ENCODE measurements around the gene NOP53.
A peak's percentile ranks its signal among the peaks of the same experiment; 100 is the strongest.
"Not testable (repeated sequence)": the region's sequence is repeated elsewhere in the genome, so short reads cannot be mapped to it uniquely, and the experiment has no call there.

The NOP53 gene

DNA sequence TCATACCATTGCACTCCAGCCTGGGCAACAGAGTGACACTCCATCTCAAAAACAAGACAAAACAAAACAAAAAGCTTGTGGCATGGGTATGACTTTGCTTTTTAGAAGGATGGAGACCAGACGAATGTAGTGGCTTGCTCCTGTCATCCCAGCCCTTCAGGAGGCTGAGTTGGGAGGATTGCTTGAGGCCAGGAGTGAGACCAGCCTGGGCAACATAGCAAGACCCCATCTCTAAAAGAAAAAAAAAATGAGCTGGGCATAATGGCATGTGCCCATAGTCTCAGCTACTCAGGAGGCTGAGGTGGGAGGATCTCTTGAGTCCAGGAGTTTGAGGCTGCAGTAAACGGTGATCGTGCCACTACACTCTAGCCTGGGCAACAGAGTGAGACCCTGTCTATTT, 16.8 kb downstream of the NOP53 start:
- TF ChIP-seq, protein P1, sequence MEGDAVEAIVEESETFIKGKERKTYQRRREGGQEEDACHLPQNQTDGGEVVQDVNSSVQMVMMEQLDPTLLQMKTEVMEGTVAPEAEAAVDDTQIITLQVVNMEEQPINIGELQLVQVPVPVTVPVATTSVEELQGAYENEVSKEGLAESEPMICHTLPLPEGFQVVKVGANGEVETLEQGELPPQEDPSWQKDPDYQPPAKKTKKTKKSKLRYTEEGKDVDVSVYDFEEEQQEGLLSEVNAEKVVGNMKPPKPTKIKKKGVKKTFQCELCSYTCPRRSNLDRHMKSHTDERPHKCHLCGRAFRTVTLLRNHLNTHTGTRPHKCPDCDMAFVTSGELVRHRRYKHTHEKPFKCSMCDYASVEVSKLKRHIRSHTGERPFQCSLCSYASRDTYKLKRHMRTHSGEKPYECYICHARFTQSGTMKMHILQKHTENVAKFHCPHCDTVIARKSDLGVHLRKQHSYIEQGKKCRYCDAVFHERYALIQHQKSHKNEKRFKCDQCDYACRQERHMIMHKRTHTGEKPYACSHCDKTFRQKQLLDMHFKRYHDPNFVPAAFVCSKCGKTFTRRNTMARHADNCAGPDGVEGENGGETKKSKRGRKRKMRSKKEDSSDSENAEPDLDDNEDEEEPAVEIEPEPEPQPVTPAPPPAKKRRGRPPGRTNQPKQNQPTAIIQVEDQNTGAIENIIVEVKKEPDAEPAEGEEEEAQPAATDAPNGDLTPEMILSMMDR (IDR thresholded peaks at IDR 0.05; ENCODE audit: low read length) = no peak
- TF ChIP-seq EZH2phosphoT487 (IDR thresholded peaks at IDR 0.05; ENCODE audit: low read length) (no peak), EZH2 (optimal IDR thresholded peaks at IDR 0.05; ENCODE audit: low read depth, low read length) (no peak)
- Histone ChIP-seq H3K4me3 (ENCODE audit: low read length) (no peak overlapping the region), H4K20me1 (ENCODE audit: insufficient read depth, low read length) (no peaks in the 10 kb centered on the region), H3K4me1 (ENCODE audit: low read length) (no peaks in the 10 kb centered on the region), H3K9me2 (replicated peaks; ENCODE audit: insufficient read depth, low read length) (no peaks in the 10 kb centered on the region), H3K27me3 (replicated peaks; ENCODE audit: insufficient read depth, low read length) (peaks cover 12% of the 10 kb centered on the region), H3K9ac (ENCODE audit: low read length) (no peak overlapping the region), H3K27ac (ENCODE audit: low read length) (no peak overlapping the region), H3K36me3 (replicated peaks; ENCODE audit: insufficient read depth, low read length) (no peaks in the 10 kb centered on the region), H3K4me2 (ENCODE audit: low read depth, low read length) (no peak overlapping the region), H2AFZ (ENCODE audit: low read length) (no peak overlapping the region), H3F3A (ENCODE audit: insufficient read depth, low read length) (no peaks in the 10 kb centered on the region), H3K9me3 (replicated peaks; ENCODE audit: insufficient read depth, low read length) (no peaks in the 10 kb centered on the region), H3K79me2 (ENCODE audit: low read length) (no peaks in the 10 kb centered on the region)
- no peak for DNase-seq

- H3K9ac ChIP-seq (ENCODE audit: low read length) = no peak overlapping the region
- H3K79me2 ChIP-seq (ENCODE audit: low read length) = no peaks in the 10 kb centered on the region
- no peak overlapping the region for H3K4me2 ChIP-seq (ENCODE audit: low read depth, low read length)
- TF ChIP-seq, protein P1 (IDR thresholded peaks at IDR 0.05; ENCODE audit: low read length) = no peak
- TF ChIP-seq EZH2phosphoT487 (IDR thresholded peaks at IDR 0.05; ENCODE audit: low read length) (no peak), EZH2 (optimal IDR thresholded peaks at IDR 0.05; ENCODE audit: low read depth, low read length) (no peak)
- H3K4me3 ChIP-seq (ENCODE audit: low read length) = no peak overlapping the region
- no peak for DNase-seq
- H3K36me3 ChIP-seq (replicated peaks; ENCODE audit: insufficient read depth, low read length) = no peaks in the 10 kb centered on the region
- no peaks in the 10 kb centered on the region for H4K20me1 ChIP-seq (ENCODE audit: insufficient read depth, low read length)
- H3K4me1 ChIP-seq (ENCODE audit: low read length) = no peaks in the 10 kb centered on the region
- H3K9me2 ChIP-seq (replicated peaks; ENCODE audit: insufficient read depth, low read length) = no peaks in the 10 kb centered on the region
- H3K27me3 ChIP-seq (replicated peaks; ENCODE audit: insufficient read depth, low read length) = peaks cover 16% of the 10 kb centered on the region
- H3F3A ChIP-seq (ENCODE audit: insufficient read depth, low read length) = no peaks in the 10 kb centered on the region
- no peaks in the 10 kb centered on the region for H3K9me3 ChIP-seq (replicated peaks; ENCODE audit: insufficient read depth, low read length)
- no peak overlapping the region for H3K27ac ChIP-seq (ENCODE audit: low read length)
- no peak overlapping the region for H2AFZ ChIP-seq (ENCODE audit: low read length)
These were observed 17.4 kb downstream of the NOP53 start for GRCh38 chr19:47762615-47763308.

DNA sequence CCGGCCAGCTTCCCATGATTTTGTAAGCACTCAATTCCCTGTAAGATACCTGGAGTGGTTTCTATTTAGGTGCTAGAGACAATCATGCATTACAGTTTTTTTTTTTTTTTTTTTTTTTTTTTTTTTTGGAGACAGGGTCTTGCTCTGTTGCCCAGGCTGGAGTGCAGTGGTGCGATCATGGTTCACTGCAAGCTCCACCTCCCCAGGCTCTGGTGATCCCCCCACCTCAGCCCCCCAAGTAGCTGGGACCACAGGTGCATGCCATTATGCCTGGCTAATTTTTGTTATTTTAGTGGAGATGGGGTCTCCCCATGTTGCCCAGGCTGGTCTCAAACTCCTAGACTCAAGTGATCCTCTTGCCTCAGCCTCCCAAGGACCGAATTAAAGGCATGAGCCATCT, 19.4 kb downstream of the NOP53 start:
- not testable (repeated sequence) for H3F3A ChIP-seq (ENCODE audit: insufficient read depth, low read length); H3K4me3 ChIP-seq (ENCODE audit: low read length); H3K36me3 ChIP-seq (replicated peaks; ENCODE audit: insufficient read depth, low read length); DNase-seq; H3K9me3 ChIP-seq (replicated peaks; ENCODE audit: insufficient read depth, low read length); H3K9ac ChIP-seq (ENCODE audit: low read length); H3K79me2 ChIP-seq (ENCODE audit: low read length); H3K4me1 ChIP-seq (ENCODE audit: low read length); H3K4me2 ChIP-seq (ENCODE audit: low read depth, low read length); H4K20me1 ChIP-seq (ENCODE audit: insufficient read depth, low read length); H2AFZ ChIP-seq (ENCODE audit: low read length); H3K9me2 ChIP-seq (replicated peaks; ENCODE audit: insufficient read depth, low read length); H3K27ac ChIP-seq (ENCODE audit: low read length)
- peaks cover 20% of the 10 kb centered on the region for H3K27me3 ChIP-seq (replicated peaks; ENCODE audit: insufficient read depth, low read length)

DNA sequence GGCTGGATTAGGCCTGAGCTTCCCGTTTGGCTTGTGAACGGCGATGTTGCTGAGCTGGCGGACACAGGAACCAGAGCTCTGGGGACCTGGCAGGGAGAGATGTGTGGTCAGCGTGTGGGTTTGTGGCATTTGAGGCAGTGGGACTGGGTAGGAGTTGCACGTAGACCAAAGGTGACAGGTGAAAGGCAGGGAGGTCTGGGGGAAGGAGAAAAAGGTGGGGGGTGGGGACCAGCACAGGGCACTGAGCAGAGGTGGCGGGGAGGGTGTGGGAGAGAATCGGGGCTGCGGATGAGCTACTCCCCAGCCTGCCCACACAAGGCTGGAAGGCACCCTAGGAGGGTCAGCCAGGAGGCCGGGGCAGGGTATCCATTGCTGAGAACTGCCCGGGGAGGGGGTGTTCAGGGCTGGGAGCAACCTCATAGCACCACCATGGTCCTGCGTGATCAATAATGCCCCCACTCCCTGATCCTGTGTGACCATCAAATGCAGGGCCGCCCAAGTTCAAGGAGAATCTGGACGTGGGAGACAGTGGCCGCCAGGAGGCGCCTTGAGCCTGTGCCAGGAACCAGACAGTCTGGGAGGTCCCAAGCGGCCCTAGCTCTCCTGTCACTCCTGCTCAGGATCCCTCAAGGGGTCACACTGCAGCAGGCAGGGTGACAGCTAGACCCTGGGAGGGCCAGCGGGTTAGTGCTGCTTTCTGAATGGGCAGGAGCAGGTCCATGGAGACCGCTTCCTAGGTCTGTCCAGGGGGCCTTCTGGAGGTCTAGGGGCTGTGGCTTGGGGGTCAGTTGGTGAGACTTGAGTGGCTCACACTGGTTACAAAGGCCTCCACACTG, 20.4 kb downstream of the NOP53 start:
- DNase-seq = peak; percentile 48
- no peak overlapping the region for H3K9ac ChIP-seq (ENCODE audit: low read length)
- H3K4me3 ChIP-seq (ENCODE audit: low read length) = no peak overlapping the region
- no peaks in the 10 kb centered on the region for H3K4me1 ChIP-seq (ENCODE audit: low read length)
- TF ChIP-seq EZH2phosphoT487 (IDR thresholded peaks at IDR 0.05; ENCODE audit: low read length) = no peak
- TF ChIP-seq, protein P1 (IDR thresholded peaks at IDR 0.05; ENCODE audit: low read length) = peak; percentile 71
- H3K27me3 ChIP-seq (replicated peaks; ENCODE audit: insufficient read depth, low read length) = peaks cover 28% of the 10 kb centered on the region
- no peaks in the 10 kb centered on the region for H3K9me2 ChIP-seq (replicated peaks; ENCODE audit: insufficient read depth, low read length)
- no peak overlapping the region for H3K4me2 ChIP-seq (ENCODE audit: low read depth, low read length)
- H2AFZ ChIP-seq (ENCODE audit: low read length) = no peak overlapping the region
- H3K27ac ChIP-seq (ENCODE audit: low read length) = no peak overlapping the region
- H3K79me2 ChIP-seq (ENCODE audit: low read length) = no peaks in the 10 kb centered on the region
- no peaks in the 10 kb centered on the region for H3F3A ChIP-seq (ENCODE audit: insufficient read depth, low read length)
- H4K20me1 ChIP-seq (ENCODE audit: insufficient read depth, low read length) = no peaks in the 10 kb centered on the region
- H3K9me3 ChIP-seq (replicated peaks; ENCODE audit: insufficient read depth, low read length) = no peaks in the 10 kb centered on the region
- no peaks in the 10 kb centered on the region for H3K36me3 ChIP-seq (replicated peaks; ENCODE audit: insufficient read depth, low read length)
